Smooth muscle cell (in vitro differentiated cells): ENCODE measurements around the gene HNF4A. TPM values are rescaled to one million over a fixed set of nuclear protein-coding genes. Genes with fewer than 3 reads are reported as not detected.
"Not testable (repeated sequence)": the region's sequence is repeated elsewhere in the genome, so short reads cannot be mapped to it uniquely, and the experiment has no call there.

Source experiments
- DNase-seq: peaks from one replicate; lab custom pipeline; 2025; ENCODE audit not compliant: unreplicated experiment; lab: John Stamatoyannopoulos, UW
- H2AFZ ChIP-seq: fragments of 200-600 bp; sonication (generic); 2 replicates; pipeline ENCODE4 v1.6.0; 2016; ENCODE audit warnings: antibody characterized with exemption, low read depth, mild to moderate bottlenecking
- H3F3A ChIP-seq: fragments of 200-600 bp; sonication (generic); 2 replicates; pipeline ENCODE4 v1.6.0; 2017; ENCODE audit warnings: antibody characterized with exemption, low read depth
- H3K27ac ChIP-seq: fragments of 200-600 bp; sonication (generic); 2 replicates; pipeline ENCODE4 v1.5.1; 2016; ENCODE audit warnings: low read depth, mild to moderate bottlenecking
- H3K27me3 ChIP-seq: fragments of 200-600 bp; sonication (generic); 2 replicates; pipeline ENCODE4 v1.6.1; 2016; ENCODE audit warnings: low read depth, mild to moderate bottlenecking
- H3K36me3 ChIP-seq: fragments of 200-600 bp; sonication (generic); 2 replicates; pipeline ENCODE4 v1.5.1; 2016; ENCODE audit warnings: low read depth
- H3K4me1 ChIP-seq: fragments of 200-600 bp; sonication (generic); 2 replicates; pipeline ENCODE4 v1.5.1; 2016; ENCODE audit warnings: low read depth
- H3K4me2 ChIP-seq: fragments of 200-600 bp; sonication (generic); 2 replicates; pipeline ENCODE4 v1.6.0; 2016; ENCODE audit warnings: mild to moderate bottlenecking
- H3K4me3 ChIP-seq: fragments of 200-600 bp; sonication (generic); 2 replicates; pipeline ENCODE4 v1.5.1; 2016; ENCODE audit warnings: mild to moderate bottlenecking
- H3K79me2 ChIP-seq: fragments of 200-600 bp; sonication (generic); 2 replicates; pipeline ENCODE4 v1.6.0; 2016; ENCODE audit warnings: low read depth, mild to moderate bottlenecking
- H3K9ac ChIP-seq: fragments of 200-600 bp; sonication (generic); 2 replicates; pipeline ENCODE4 v1.6.0; 2016; ENCODE audit warnings: low read depth
- H3K9me3 ChIP-seq: fragments of 200-600 bp; sonication (generic); replicated peaks from 2 replicates; pipeline ENCODE4 v1.5.1; 2016; ENCODE audit warnings: low read depth
- H4K20me1 ChIP-seq: fragments of 200-600 bp; sonication (generic); 2 replicates; pipeline ENCODE4 v1.6.0; 2016; ENCODE audit warnings: low read depth
- CTCF ChIP-seq: fragments of 200-600 bp; sonication (generic); IDR thresholded peaks from 2 replicates; pipeline ENCODE4 v1.5.1; 2017; ENCODE audit warnings: borderline replicate concordance, mild to moderate bottlenecking, antibody characterized with exemption; ENCODE audit not compliant: insufficient read depth, poor library complexity, severe bottlenecking
- WGBS: methylation state at CpG from one replicate; pipeline ENCODE4 v1.1.7; 2016; ENCODE audit warnings: low lambda C conversion rate; 5-methylcytosine and 5-hydroxymethylcytosine counted together
- polyA plus RNA-seq: library from polyadenylated mRNA; unstranded; fragments of >200 nt; fragmentation: Nextera tagmentation; extraction: Ambion mirVana; gene quantifications from 2 replicates; pipeline ENCODE4 v1.2.1, GENCODE V29; 2016
- total RNA-seq: library from RNA; depleted of rRNA; stranded (reverse); fragments of >200 nt; gene quantifications from 2 replicates; pipeline ENCODE4 v1.2.3, GENCODE V29; 2014

HNF4A gene
- total and polyA plus RNA-seq, 2 experiments from 2014 or later: not detected

DNA sequence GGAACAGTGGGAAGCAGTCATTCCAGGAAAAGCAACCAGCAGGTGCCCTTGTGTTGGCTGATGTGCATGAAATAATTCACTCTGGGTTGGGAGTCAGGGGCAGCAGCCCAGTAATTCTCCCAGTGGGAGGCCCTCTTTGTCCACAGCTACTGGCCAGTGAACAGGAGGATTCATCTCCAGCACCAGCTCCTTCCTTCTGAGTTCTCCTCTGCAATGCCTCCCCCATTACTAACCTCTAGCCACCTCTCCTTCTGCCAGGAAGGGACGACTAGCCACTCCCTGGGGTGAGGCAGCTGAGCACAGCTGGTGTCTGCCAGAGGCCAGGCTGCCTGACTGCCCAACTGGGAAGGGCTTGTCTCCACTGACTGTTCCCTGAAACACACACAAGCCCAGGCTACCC is 31.2 kb upstream of the HNF4A start:
- no peak overlapping the region for H3K4me2 ChIP-seq
- no peaks in the 10 kb centered on the region for H3K9me3 ChIP-seq
- no peak overlapping the region for H2AFZ ChIP-seq
- no peak overlapping the region for H3K4me3 ChIP-seq
- no peak for TF ChIP-seq CTCF
- no peak for DNase-seq
- 27% methylated on average over 1 of the region's 1 CpG for WGBS
- H3K27me3 ChIP-seq: no peaks in the 10 kb centered on the region
- no peaks in the 10 kb centered on the region for H3K36me3 ChIP-seq
- H3K4me1 ChIP-seq: peaks cover 6% of the 10 kb centered on the region
- H3K27ac ChIP-seq: no peak overlapping the region
- H3F3A ChIP-seq: no peaks in the 10 kb centered on the region
- H3K79me2 ChIP-seq: no peaks in the 10 kb centered on the region
- H3K9ac ChIP-seq: no peak overlapping the region
- no peaks in the 10 kb centered on the region for H4K20me1 ChIP-seq

GRCh38 chr20:44326391-44327159 is 28.9 kb upstream of the HNF4A start:
- H4K20me1 ChIP-seq: no peaks in the 10 kb centered on the region
- peak overlapping the region; percentile 45 for H3K4me3 ChIP-seq
- H3K4me1 ChIP-seq: peaks cover 6% of the 10 kb centered on the region
- H2AFZ ChIP-seq: peak overlapping the region; percentile 77
- TF ChIP-seq CTCF: no peak
- no peaks in the 10 kb centered on the region for H3F3A ChIP-seq
- no peaks in the 10 kb centered on the region for H3K36me3 ChIP-seq
- no peaks in the 10 kb centered on the region for H3K27me3 ChIP-seq
- no peaks in the 10 kb centered on the region for H3K9me3 ChIP-seq
- WGBS: 30% methylated on average over 31 of the region's 50 CpGs
- no peak for DNase-seq
- H3K9ac ChIP-seq: no peak overlapping the region
- no peaks in the 10 kb centered on the region for H3K79me2 ChIP-seq
- H3K27ac ChIP-seq: no peak overlapping the region
- H3K4me2 ChIP-seq: peak overlapping the region; percentile 90

DNA sequence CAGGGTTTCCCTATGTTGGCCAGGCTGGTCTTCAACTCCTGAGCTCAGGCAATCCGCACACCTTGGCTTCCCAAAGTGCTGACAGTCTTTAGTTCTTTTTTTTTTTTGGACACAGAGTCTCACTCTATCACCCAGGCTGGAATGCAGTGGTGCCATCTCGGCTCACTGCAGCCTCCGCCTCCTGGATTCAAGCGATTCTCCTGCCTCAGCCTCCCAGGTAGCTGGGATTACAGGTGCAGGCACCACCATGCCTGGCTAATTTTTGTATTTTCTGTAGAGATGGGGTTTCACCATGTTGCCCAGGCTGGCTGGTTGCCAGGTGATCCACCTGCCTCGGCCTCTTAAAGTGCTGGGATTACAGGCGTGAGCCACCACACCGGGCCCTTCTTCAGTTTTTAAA is 27.8 kb upstream of the HNF4A start:
- not testable (repeated sequence) for H3K79me2 ChIP-seq, H3K36me3 ChIP-seq, H3K27ac ChIP-seq, H4K20me1 ChIP-seq, H3K9me3 ChIP-seq, H2AFZ ChIP-seq, DNase-seq, H3F3A ChIP-seq, H3K9ac ChIP-seq, H3K4me3 ChIP-seq, H3K27me3 ChIP-seq, H3K4me1 ChIP-seq, H3K4me2 ChIP-seq
- 93% methylated on average over 7 of the region's 7 CpGs for WGBS

DNA sequence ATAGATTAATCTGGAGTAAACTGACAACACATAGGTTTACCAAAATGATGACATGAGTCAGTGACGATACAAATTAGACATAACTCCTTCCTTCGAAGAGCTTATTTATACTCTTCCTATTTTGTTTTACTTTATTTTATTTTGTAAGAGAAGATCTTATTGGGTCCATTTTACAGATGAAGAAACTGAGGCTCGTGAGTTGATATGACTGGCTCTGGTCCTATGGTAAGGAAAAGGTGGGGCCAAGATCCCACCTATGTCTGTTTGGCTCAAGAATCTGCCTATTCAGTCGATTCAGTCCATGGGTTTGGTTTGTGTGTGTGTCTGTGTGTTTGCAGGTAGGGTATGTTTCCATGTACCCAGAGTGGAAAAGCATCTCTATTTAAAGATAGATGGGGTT is 27.1 kb upstream of the HNF4A start:
- no peak overlapping the region for H2AFZ ChIP-seq
- no peak overlapping the region for H3K27ac ChIP-seq
- H3K9me3 ChIP-seq: no peaks in the 10 kb centered on the region
- no peaks in the 10 kb centered on the region for H3F3A ChIP-seq
- no peak for TF ChIP-seq CTCF
- no peak for DNase-seq
- WGBS: 93% methylated on average over 4 of the region's 4 CpGs
- no peak overlapping the region for H3K4me2 ChIP-seq
- H3K36me3 ChIP-seq: no peaks in the 10 kb centered on the region
- no peak overlapping the region for H3K9ac ChIP-seq
- peaks cover 6% of the 10 kb centered on the region for H3K4me1 ChIP-seq
- no peaks in the 10 kb centered on the region for H3K79me2 ChIP-seq
- H3K27me3 ChIP-seq: no peaks in the 10 kb centered on the region
- no peak overlapping the region for H3K4me3 ChIP-seq
- H4K20me1 ChIP-seq: no peaks in the 10 kb centered on the region
